ENCODE data around the gene MAG. TPM values are rescaled to one million over a fixed set of nuclear protein-coding genes. Genes with fewer than 3 reads are reported as not detected.

MAG gene
- total and polyA plus RNA-seq, 2 of the 13 experiments (the other 11 are each of a cell fraction or from before 2014, with no cell fraction given): 0.20 to 1.3 TPM

DNA sequence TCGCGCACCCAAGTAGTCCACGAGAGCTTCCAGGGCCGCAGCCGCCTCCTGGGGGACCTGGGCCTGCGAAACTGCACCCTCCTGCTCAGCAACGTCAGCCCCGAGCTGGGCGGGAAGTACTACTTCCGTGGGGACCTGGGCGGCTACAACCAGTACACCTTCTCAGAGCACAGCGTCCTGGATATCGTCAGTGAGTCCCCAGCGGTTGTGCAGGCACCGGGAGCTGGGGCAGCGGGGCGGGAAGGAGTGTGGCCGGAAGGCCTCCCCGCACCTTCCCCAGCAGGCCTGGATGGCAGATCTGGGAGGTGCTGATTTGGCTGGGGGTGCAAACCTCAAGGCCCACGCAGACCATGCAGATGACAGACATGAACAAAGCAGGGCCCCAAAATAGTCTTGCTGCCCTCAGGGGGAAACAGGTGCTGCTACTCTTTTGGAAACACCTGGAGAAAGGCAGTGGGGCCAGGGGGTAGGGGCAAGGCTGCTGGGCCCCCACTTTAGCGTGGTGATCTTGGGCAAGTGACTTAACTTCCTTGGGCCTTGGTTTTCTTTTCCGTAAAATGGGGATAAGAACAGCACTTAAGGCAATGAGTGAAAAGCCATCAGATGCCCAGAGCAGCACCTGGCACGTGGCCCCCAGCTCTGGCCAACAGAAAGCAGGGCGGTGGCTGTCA, 4.0 kb downstream of the MAG start:
- H3K4me3 ChIP-seq (replicated peaks in 1 of 3; ENCODE audit: insufficient read depth in 1 of 3, low read depth in 2 of 3, low read length in 3 of 3): peak overlapping the region in 1 of 3 experiments; percentile 26; a peak in 1 of 6 replicates
- ChIA-PET POLR2A (no interaction called here), CTCF (ENCODE audit: low intra/inter-chr PET ratio, low total read pairs) (no interaction called here)
- FAIRE-seq (no peak), ATAC-seq (peak; percentile 45), DNase-seq (ENCODE audit: low spot score) (no peak)
- TF ChIP-seq, protein P1, sequence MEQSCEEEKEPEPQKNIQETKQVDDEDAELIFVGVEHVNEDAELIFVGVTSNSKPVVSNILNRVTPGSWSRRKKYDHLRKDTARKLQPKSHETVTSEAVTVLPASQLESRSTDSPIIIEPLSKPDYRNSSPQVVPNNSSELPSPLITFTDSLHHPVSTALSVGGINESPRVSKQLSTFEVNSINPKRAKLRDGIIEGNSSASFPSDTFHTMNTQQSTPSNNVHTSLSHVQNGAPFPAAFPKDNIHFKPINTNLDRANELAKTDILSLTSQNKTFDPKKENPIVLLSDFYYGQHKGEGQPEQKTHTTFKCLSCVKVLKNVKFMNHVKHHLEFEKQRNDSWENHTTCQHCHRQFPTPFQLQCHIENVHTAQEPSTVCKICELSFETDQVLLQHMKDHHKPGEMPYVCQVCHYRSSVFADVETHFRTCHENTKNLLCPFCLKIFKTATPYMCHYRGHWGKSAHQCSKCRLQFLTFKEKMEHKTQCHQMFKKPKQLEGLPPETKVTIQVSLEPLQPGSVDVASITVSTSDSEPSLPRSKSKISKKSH (CRISPR knock-in tag; IDR thresholded peaks at IDR 0.05; ENCODE audit: borderline replicate concordance): 0 out of 2 replicates have a peak, but pooled peaks have one; percentile 22
- TF ChIP-seq ZNF629 (CRISPR knock-in tag; conservative IDR thresholded peaks at IDR 0.05) (peak; percentile 60), ZNF768 (CRISPR knock-in tag; IDR thresholded peaks at IDR 0.05) (peak; percentile 16; the same call in 1 of the 2 replicates), GABPB1 (CRISPR knock-in tag; IDR thresholded peaks at IDR 0.05) (peak; percentile 19; the same call in 1 of the 2 replicates), FOXJ3 (CRISPR knock-in tag; IDR thresholded peaks at IDR 0.05; ENCODE audit: borderline replicate concordance) (no peak), ZMYM3 (CRISPR knock-in tag; IDR thresholded peaks at IDR 0.05) (0 out of 2 replicates have a peak, but pooled peaks have one; percentile 15), ATF7-NPFF (CRISPR knock-in tag; IDR thresholded peaks at IDR 0.05; ENCODE audit: low read depth) (no peak)
- TF ChIP-seq, protein P2, sequence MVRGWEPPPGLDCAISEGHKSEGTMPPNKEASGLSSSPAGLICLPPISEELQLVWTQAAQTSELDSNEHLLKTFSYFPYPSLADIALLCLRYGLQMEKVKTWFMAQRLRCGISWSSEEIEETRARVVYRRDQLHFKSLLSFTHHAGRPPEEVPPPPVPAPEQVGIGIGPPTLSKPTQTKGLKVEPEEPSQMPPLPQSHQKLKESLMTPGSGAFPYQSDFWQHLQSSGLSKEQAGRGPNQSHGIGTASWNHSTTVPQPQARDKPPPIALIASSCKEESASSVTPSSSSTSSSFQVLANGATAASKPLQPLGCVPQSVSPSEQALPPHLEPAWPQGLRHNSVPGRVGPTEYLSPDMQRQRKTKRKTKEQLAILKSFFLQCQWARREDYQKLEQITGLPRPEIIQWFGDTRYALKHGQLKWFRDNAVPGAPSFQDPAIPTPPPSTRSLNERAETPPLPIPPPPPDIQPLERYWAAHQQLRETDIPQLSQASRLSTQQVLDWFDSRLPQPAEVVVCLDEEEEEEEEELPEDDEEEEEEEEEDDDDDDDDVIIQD (CRISPR knock-in tag; IDR thresholded peaks at IDR 0.05; ENCODE audit: low read depth): no peak
- TF ChIP-seq, protein P3, sequence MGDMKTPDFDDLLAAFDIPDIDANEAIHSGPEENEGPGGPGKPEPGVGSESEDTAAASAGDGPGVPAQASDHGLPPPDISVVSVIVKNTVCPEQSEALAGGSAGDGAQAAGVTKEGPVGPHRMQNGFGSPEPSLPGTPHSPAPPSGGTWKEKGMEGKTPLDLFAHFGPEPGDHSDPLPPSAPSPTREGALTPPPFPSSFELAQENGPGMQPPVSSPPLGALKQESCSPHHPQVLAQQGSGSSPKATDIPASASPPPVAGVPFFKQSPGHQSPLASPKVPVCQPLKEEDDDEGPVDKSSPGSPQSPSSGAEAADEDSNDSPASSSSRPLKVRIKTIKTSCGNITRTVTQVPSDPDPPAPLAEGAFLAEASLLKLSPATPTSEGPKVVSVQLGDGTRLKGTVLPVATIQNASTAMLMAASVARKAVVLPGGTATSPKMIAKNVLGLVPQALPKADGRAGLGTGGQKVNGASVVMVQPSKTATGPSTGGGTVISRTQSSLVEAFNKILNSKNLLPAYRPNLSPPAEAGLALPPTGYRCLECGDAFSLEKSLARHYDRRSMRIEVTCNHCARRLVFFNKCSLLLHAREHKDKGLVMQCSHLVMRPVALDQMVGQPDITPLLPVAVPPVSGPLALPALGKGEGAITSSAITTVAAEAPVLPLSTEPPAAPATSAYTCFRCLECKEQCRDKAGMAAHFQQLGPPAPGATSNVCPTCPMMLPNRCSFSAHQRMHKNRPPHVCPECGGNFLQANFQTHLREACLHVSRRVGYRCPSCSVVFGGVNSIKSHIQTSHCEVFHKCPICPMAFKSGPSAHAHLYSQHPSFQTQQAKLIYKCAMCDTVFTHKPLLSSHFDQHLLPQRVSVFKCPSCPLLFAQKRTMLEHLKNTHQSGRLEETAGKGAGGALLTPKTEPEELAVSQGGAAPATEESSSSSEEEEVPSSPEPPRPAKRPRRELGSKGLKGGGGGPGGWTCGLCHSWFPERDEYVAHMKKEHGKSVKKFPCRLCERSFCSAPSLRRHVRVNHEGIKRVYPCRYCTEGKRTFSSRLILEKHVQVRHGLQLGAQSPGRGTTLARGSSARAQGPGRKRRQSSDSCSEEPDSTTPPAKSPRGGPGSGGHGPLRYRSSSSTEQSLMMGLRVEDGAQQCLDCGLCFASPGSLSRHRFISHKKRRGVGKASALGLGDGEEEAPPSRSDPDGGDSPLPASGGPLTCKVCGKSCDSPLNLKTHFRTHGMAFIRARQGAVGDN (CRISPR knock-in tag; IDR thresholded peaks at IDR 0.05): peak; percentile 48
- intact Hi-C loops (cut with micrococcal nuclease; ENCODE audit: unreplicated experiment): no loop called here
- no peaks in the 10 kb centered on the region for H3K36me3 ChIP-seq (replicated peaks in 1 of 2; ENCODE audit: control insufficient read depth in 1 of 2, insufficient read depth in 2 of 2, low read length in 2 of 2)
- peaks cover 47% of the 10 kb centered on the region for H3K4me1 ChIP-seq (ENCODE audit: insufficient read depth, low read length)
- H3K9ac ChIP-seq (ENCODE audit: insufficient read depth, low read depth, low read length): no peak overlapping the region
- BruUV-seq (replicated peaks): no TSS peak
- no peak overlapping the region for H3K27ac ChIP-seq (ENCODE audit: extremely low read length, insufficient read depth, low read length)
- no peaks in the 10 kb centered on the region for H3K9me3 ChIP-seq (ENCODE audit: low read length)
- peak overlapping the region; percentile 48 for H3K4me2 ChIP-seq (ENCODE audit: low read depth, low read length)
- H3K27me3 ChIP-seq (ENCODE audit: control insufficient read depth in 1 of 2, insufficient read depth in 2 of 2, low read length in 2 of 2): peaks cover 6 to 39% of the 10 kb centered on the region in 2 experiments
- H2AFZ ChIP-seq (ENCODE audit: low read length): no peak overlapping the region
- WGBS (ENCODE audit: low lambda C conversion rate): 37% methylated on average over 4 of the region's 24 CpGs
- in situ Hi-C loops (cut with HindIII; ENCODE audit: extremely low pct_ligation_motif_present, low pct_unique_long_range_greater_than_20kb): no loop called here
- H3K79me2 ChIP-seq (ENCODE audit: insufficient read depth, low read length): no peaks in the 10 kb centered on the region
- H4K20me1 ChIP-seq (ENCODE audit: insufficient read depth, low read length): no peaks in the 10 kb centered on the region
